Measurements from ENCODE around the gene RDH11. TPM values are rescaled to one million over a fixed set of nuclear protein-coding genes. Genes with fewer than 3 reads are reported as not detected.

RDH11 gene
- total RNA-seq (10 to 100 TPM; 10.5 to 71.6 (median 28.3) TPM), polyA plus RNA-seq (10 to 100 TPM in 2 of 3 donors, 1 to 10 TPM in 1; 6.9 to 26.4 (median 23.2) TPM)
- long read RNA-seq, donor 1, transcript RDH11-201 (7 exons, 2,588 nt) = major isoform, 11 of 11 reads
- long read RNA-seq, donor 1, partial matches to known transcripts = 0 of 11 reads
- long read RNA-seq, donor 1, other reads (novel, unspliced or antisense) = 0 of 11 reads
- long read RNA-seq, donor 2, transcript RDH11-201 (7 exons, 2,588 nt) = major isoform, 7 of 8 reads
- long read RNA-seq, donor 2, partial matches to known transcripts = 0 of 8 reads
- long read RNA-seq, donor 2, other reads (novel, unspliced or antisense) = 0 of 8 reads
- long read RNA-seq, donor 3, partial matches to known transcripts = 0 of 4 reads
- long read RNA-seq, donor 3, other reads (novel, unspliced or antisense) = 0 of 4 reads
- long read RNA-seq, donor 4, partial matches to known transcripts = 0 of 1 reads
- long read RNA-seq, donor 4, other reads (novel, unspliced or antisense) = 0 of 1 reads
- long read RNA-seq, donor 5, transcript RDH11-201 (7 exons, 2,588 nt) = major isoform, 13 of 15 reads
- long read RNA-seq, donor 5, partial matches to known transcripts = 0 of 15 reads
- long read RNA-seq, donor 5, other reads (novel, unspliced or antisense) = 0 of 15 reads
- long read RNA-seq, donor 6, transcript RDH11-201 (7 exons, 2,588 nt) = major isoform, 17 of 109 reads
- long read RNA-seq, donor 6, partial matches to known transcripts = 91 of 109 reads
- long read RNA-seq, donor 6, other reads (novel, unspliced or antisense) = 0 of 109 reads
- long read RNA-seq, donor 7, transcript RDH11-201 (7 exons, 2,588 nt) = major isoform, 10 of 21 reads
- long read RNA-seq, donor 7, partial matches to known transcripts = 11 of 21 reads
- long read RNA-seq, donor 7, other reads (novel, unspliced or antisense) = 0 of 21 reads
- long read RNA-seq, donor 8, transcript RDH11-201 (7 exons, 2,588 nt) = major isoform, 16 of 16 reads
- long read RNA-seq, donor 8, partial matches to known transcripts = 0 of 16 reads
- long read RNA-seq, donor 8, other reads (novel, unspliced or antisense) = 0 of 16 reads
- long read RNA-seq, donor 9, transcript RDH11-201 (7 exons, 2,588 nt) = major isoform, 6 of 7 reads
- long read RNA-seq, donor 9, partial matches to known transcripts = 0 of 7 reads
- long read RNA-seq, donor 9, other reads (novel, unspliced or antisense) = 0 of 7 reads
- long read RNA-seq, donor 10, transcript RDH11-201 (7 exons, 2,588 nt) = major isoform, 5 of 5 reads
- long read RNA-seq, donor 10, partial matches to known transcripts = 0 of 5 reads
- long read RNA-seq, donor 10, other reads (novel, unspliced or antisense) = 0 of 5 reads

- intact Hi-C loops (cut with DNase I; ENCODE audit: low total_unique reads) = no loop called here
- 0 to 1% (median 0%) methylated on average over 25 of the region's 25 CpGs for WGBS, 5 donors
Measured at GRCh38 chr14:67695394-67695949, at the start of gene RDH11. RDH11 (minus strand) TSS chr14:67695764; CDS start chr14:67695703, 61 bp downstream.

GRCh38 chr14:67744046-67744445, 48.5 kb upstream of the RDH11 start:
- H3K4me3 ChIP-seq = no peak overlapping the region
- H3K36me3 ChIP-seq = peaks cover 6 to 32% (median 20%) of the 10 kb centered on the region in 4 donors
- no peaks in the 10 kb centered on the region for H3K9me3 ChIP-seq
- no peak for DNase-seq
- intact Hi-C loops (cut with DNase I; ENCODE audit: low total_unique reads) = no loop called here
- H3K27me3 ChIP-seq = no peaks in the 10 kb centered on the region
- 61 to 72% (median 62%) methylated on average over 2 of the region's 2 CpGs for WGBS, 5 donors
- peaks cover 0 to 9% (median under 1%) of the 10 kb centered on the region in 4 donors for H3K4me1 ChIP-seq
- H3K27ac ChIP-seq = no peak overlapping the region
- TF ChIP-seq POLR2AphosphoS5 (IDR thresholded peaks at IDR 0.05) = no peak
- TF ChIP-seq CTCF (IDR thresholded peaks at IDR 0.05) = no peak
- TF ChIP-seq EP300 (IDR thresholded peaks at IDR 0.05) = no peak
- TF ChIP-seq POLR2A (IDR thresholded peaks at IDR 0.05) = no peak

More at GRCh38 chr14:67695394-67695949, at the start of gene RDH11:
- Histone ChIP-seq H3K36me3 (peaks cover 12 to 26% (median 20%) of the 10 kb centered on the region in 4 donors), H3K4me3 (peak within 1 kb of the TSS; percentile 79 to 98 (median 84)), H3K27ac (peak within 1 kb of the TSS; percentile 70 to 90 (median 88)), H3K27me3 (no peaks in the 10 kb centered on the region), H3K4me1 (peaks cover 0 to 31% (median 13%) of the 10 kb centered on the region in 4 donors), H3K9me3 (no peaks in the 10 kb centered on the region)
- DNase-seq = peak; percentile 84 to 97
- TF ChIP-seq POLR2AphosphoS5 (IDR thresholded peaks at IDR 0.05) (peak; percentile 88 to 94 (median 91)), POLR2A (IDR thresholded peaks at IDR 0.05) (peak in 1 of 4 donors; percentile 66), CTCF (IDR thresholded peaks at IDR 0.05) (peak in 1 of 7 experiments; percentile 6), EP300 (IDR thresholded peaks at IDR 0.05) (no peak)

- Histone ChIP-seq H3K27ac (peak overlapping the region; percentile 62 to 78 (median 75)), H3K36me3 (no peaks in the 10 kb centered on the region), H3K9me3 (no peaks in the 10 kb centered on the region), H3K4me1 (peaks cover 5 to 36% (median 14%) of the 10 kb centered on the region in 4 donors), H3K4me3 (no peak overlapping the region), H3K27me3 (no peaks in the 10 kb centered on the region)
- TF ChIP-seq EP300 (IDR thresholded peaks at IDR 0.05) = no peak
- TF ChIP-seq POLR2AphosphoS5 (IDR thresholded peaks at IDR 0.05) = peak in 1 of 3 donors; percentile 34
- TF ChIP-seq CTCF (IDR thresholded peaks at IDR 0.05) = no peak
- peak; percentile 63 to 65 for DNase-seq
- intact Hi-C loops (cut with DNase I; ENCODE audit: low total_unique reads) = no loop called here
- WGBS, 5 donors = 27 to 54% (median 41%) methylated on average over 12 of the region's 12 CpGs
Measured at GRCh38 chr14:67738740-67739504, 43.4 kb upstream of the RDH11 start.

All from stomach (tissue), 19 donors.